GM21786 (cell line): ENCODE data around the gene ARID5B.

Experiments
- ATAC-seq: cut with Tn5 transposase; IDR thresholded peaks from one replicate; pipeline ENCODE4 v1.9.1; 2021; ENCODE audit not compliant: unreplicated experiment

ARID5B gene

GRCh38 chr10:61933859-61934555 is 32.5 kb downstream of the ARID5B start:
- no peak for ATAC-seq

- ATAC-seq = no peak
These were observed 33.6 kb downstream of the ARID5B start for GRCh38 chr10:61935077-61935476.

- no peak for ATAC-seq
These were observed 35.3 kb downstream of the ARID5B start for GRCh38 chr10:61936770-61937169.

GRCh38 chr10:61937631-61938351 is 36.3 kb downstream of the ARID5B start:
- ATAC-seq = peak; percentile 44

- ATAC-seq = no peak
These were observed 38.4 kb downstream of the ARID5B start for GRCh38 chr10:61939902-61940301.

GRCh38 chr10:61941202-61941681 is 39.7 kb downstream of the ARID5B start:
- ATAC-seq = no peak

- no peak for ATAC-seq
These were observed 41.3 kb downstream of the ARID5B start for GRCh38 chr10:61942604-61943461.

GRCh38 chr10:61943674-61944378 is 42.3 kb downstream of the ARID5B start:
- ATAC-seq = peak; percentile 47

GRCh38 chr10:61944410-61945147 is 43.1 kb downstream of the ARID5B start:
- ATAC-seq = no peak

- no peak for ATAC-seq
These were observed 48.2 kb downstream of the ARID5B start for GRCh38 chr10:61949687-61950086.

- no peak for ATAC-seq
These were observed 49.1 kb downstream of the ARID5B start for GRCh38 chr10:61950449-61951143.

GRCh38 chr10:61951144-61951483 is 49.6 kb downstream of the ARID5B start:
- ATAC-seq = no peak

GRCh38 chr10:61952028-61952674 is 50.7 kb downstream of the ARID5B start:
- ATAC-seq = no peak

GRCh38 chr10:61953183-61953582 is 51.7 kb downstream of the ARID5B start:
- ATAC-seq = no peak

GRCh38 chr10:61957806-61958205 is 56.3 kb downstream of the ARID5B start:
- no peak for ATAC-seq

GRCh38 chr10:61958311-61958710 is 56.8 kb downstream of the ARID5B start:
- ATAC-seq = no peak

- ATAC-seq = no peak
These were observed 57.3 kb downstream of the ARID5B start for GRCh38 chr10:61958805-61959204.

GRCh38 chr10:61959814-61960213 is 58.3 kb downstream of the ARID5B start:
- no peak for ATAC-seq
